K562 (cell line): ENCODE data around the gene NUP210. TPM values are rescaled to one million over a fixed set of nuclear protein-coding genes. Genes with fewer than 3 reads are reported as not detected.

Experiments used
- ARID3B ChIP-seq: fragments of 250-450 bp; sonication (Bioruptor Pico); IDR thresholded peaks from 2 replicates; pipeline ENCODE4 v1.4.0; 2020; ENCODE audit warnings: borderline replicate concordance
- BRF1 ChIP-seq: IDR thresholded peaks from 3 replicates; pipeline ENCODE4 v1.6.1; 2011; ENCODE audit warnings: borderline replicate concordance, mild to moderate bottlenecking; ENCODE audit not compliant: insufficient read length; ENCODE audit errors: extremely low read depth
- CHD2 ChIP-seq: IDR thresholded peaks from 2 replicates; pipeline ENCODE4 v1.6.1; 2011; ENCODE audit warnings: low read depth, low read length
- FOXK1 ChIP-seq: sonication (generic); formaldehyde crosslinking; IDR thresholded peaks from 2 replicates; pipeline ENCODE4 v1.8.0; 2022; ENCODE audit warnings: missing genetic modification reagents, mild to moderate bottlenecking, borderline replicate concordance
- HMGXB4 ChIP-seq: sonication (generic); formaldehyde crosslinking; IDR thresholded peaks from 2 replicates; pipeline ENCODE4 v1.8.1; 2023; ENCODE audit warnings: mild to moderate bottlenecking, missing genetic modification reagents
- NCOR1 ChIP-seq: fragments of 450-650 bp; IDR thresholded peaks from 2 replicates; pipeline ENCODE4 v1.6.1; 2016; ENCODE audit warnings: mild to moderate bottlenecking, moderate library complexity
- NRF1 ChIP-seq, 2 experiments: fragments of 450-650 bp; IDR thresholded peaks in 1 of 2; conservative IDR thresholded peaks in 1 of 2; 2 replicates each; pipeline ENCODE4 v1.6.1; 2014; ENCODE audit warnings: mild to moderate bottlenecking in 2 of 2
- PHF8 ChIP-seq: fragments of 200-600 bp; sonication (generic); IDR thresholded peaks from 2 replicates; pipeline ENCODE4 v1.6.1; 2012; ENCODE audit warnings: mixed run types, mild to moderate bottlenecking, inconsistent platforms, low read length, moderate library complexity, borderline replicate concordance
- POLR2AphosphoS2 ChIP-seq: IDR thresholded peaks from 2 replicates; pipeline ENCODE4 v1.6.1; 2012; ENCODE audit warnings: low read length, improper control_type of control experiment
- PPARD ChIP-seq: fragments of 250-450 bp; sonication (Bioruptor Pico); IDR thresholded peaks from 2 replicates; pipeline ENCODE4 v1.8.0; 2022; ENCODE audit warnings: inconsistent platforms, mild to moderate bottlenecking, moderate library complexity
- PTBP1 ChIP-seq: fragments of 200-400 bp; formaldehyde crosslinking; IDR thresholded peaks from 2 replicates; pipeline ENCODE4 v1.6.1; 2017; ENCODE audit warnings: low read depth, low read length
- PTTG1 ChIP-seq: fragments of 450-650 bp; IDR thresholded peaks from 2 replicates; pipeline ENCODE4 v1.6.1; 2016; ENCODE audit warnings: low read depth, mild to moderate bottlenecking, missing genetic modification characterization, missing compliant biosample characterization
- RCOR1 ChIP-seq, 2 experiments: IDR thresholded peaks; 2 replicates each; pipeline ENCODE4 v1.6.1; 2012; ENCODE audit warnings: low read depth in 2 of 2, low read length in 2 of 2, borderline replicate concordance in 1 of 2, improper control_type of control experiment in 1 of 2
- SAFB ChIP-seq: fragments of 200-400 bp; formaldehyde crosslinking; IDR thresholded peaks from 2 replicates; pipeline ENCODE4 v1.6.1; 2017; ENCODE audit warnings: low read depth, low read length, borderline replicate concordance
- SIN3A ChIP-seq, 2 experiments: fragments of 150-350 bp in 1 of 2; IDR thresholded peaks; 2 replicates each; pipeline ENCODE4 v1.6.1; 2011 to 2016; ENCODE audit warnings: borderline replicate concordance in 2 of 2, low read depth in 2 of 2, low read length in 2 of 2, mild to moderate bottlenecking in 2 of 2, moderate library complexity in 2 of 2; ENCODE audit not compliant: control insufficient read depth in 1 of 2
- TAF1 ChIP-seq: IDR thresholded peaks from 2 replicates; pipeline ENCODE4 v1.6.1; 2011; ENCODE audit warnings: mild to moderate bottlenecking, low read length, moderate library complexity; ENCODE audit not compliant: insufficient read depth, control insufficient read depth, severe bottlenecking; ENCODE audit errors: extremely low read depth
- TEAD1 ChIP-seq, 2 experiments: fragments of 450-650 bp in 1 of 2; sonication (generic) in 1 of 2; formaldehyde crosslinking; IDR thresholded peaks; 2 replicates each; pipeline versions ENCODE4 v1.4.0 to v1.8.0; 2020 to 2022; ENCODE audit warnings: mild to moderate bottlenecking in 2 of 2, missing genetic modification reagents in 1 of 2
- TRIM25 ChIP-seq: fragments of 450-650 bp; IDR thresholded peaks from 2 replicates; pipeline ENCODE4 v1.7.0; 2016; ENCODE audit warnings: borderline replicate concordance
- ZBTB17 ChIP-seq: fragments of 450-650 bp; formaldehyde crosslinking; IDR thresholded peaks from 2 replicates; pipeline ENCODE4 v1.4.0; 2020; ENCODE audit warnings: mild to moderate bottlenecking
- ZNF121 ChIP-seq: sonication (generic); formaldehyde crosslinking; conservative IDR thresholded peaks from 2 replicates; pipeline ENCODE4 v1.8.0; 2022; ENCODE audit warnings: missing genetic modification reagents
- ZNF311 ChIP-seq: fragments of 250-450 bp; sonication (Bioruptor Pico); IDR thresholded peaks from 2 replicates; pipeline ENCODE4 v1.4.0; 2020; ENCODE audit warnings: mild to moderate bottlenecking, moderate library complexity
- polyA plus RNA-seq, 8 experiments: library from polyadenylated mRNA; depleted of rRNA in 4 of 8; stranded (reverse) in 5 of 8; unstranded in 3 of 8; fragments of >200 nt; fragmentation: Nextera tagmentation in 2 of 8; fragmentation: Illumina TruSeq in 1 of 8; extraction: Ambion mirVana in 2 of 8; extraction: Trizol in 1 of 8; gene quantifications; 2 replicates each; pipeline versions ENCODE4 v1.2.1 to v1.2.3, GENCODE V29; 2011 to 2014; ENCODE audit warnings: inconsistent platforms in 1 of 8, missing spikeins in 1 of 8
- total RNA-seq, 7 experiments: library from RNA; depleted of rRNA in 6 of 7; stranded (reverse); fragments of >200 nt in 6 of 7; fragmentation: Illumina TruSeq in 2 of 7; extraction: Trizol in 2 of 7; gene quantifications; 2 replicates each; pipeline versions ENCODE4 v1.2.1 to v1.2.3, GENCODE V29; 2011 to 2021; ENCODE audit warnings: low replicate concordance in 1 of 7

NUP210 gene
- total and polyA plus RNA-seq, 9 of the 15 experiments (the other 6 are each of a cell fraction or from before 2014, with no cell fraction given): 1.2 to 138 (median 44.0) TPM

GRCh38 chr3:13420045-13420830, at the start of gene NUP210 (continued):
- peak in 1 of 2 experiments; percentile 8; a peak in 1 of 4 replicates for TF ChIP-seq NRF1 (conservative IDR thresholded peaks at IDR 0.05 in 1 of 2, IDR thresholded peaks at IDR 0.05 in 1 of 2)
- 0 out of 2 replicates have a peak, but pooled peaks have one; percentile 27 for TF ChIP-seq ZBTB17
- no peak for TF ChIP-seq NCOR1
- TF ChIP-seq ARID3B (CRISPR knock-in tag): no peak
- 0 out of 4 replicates have a peak, but pooled peaks of 1 of the 2 experiments have one; percentile 86 for TF ChIP-seq TEAD1 (CRISPR knock-in tag; IDR thresholded peaks at IDR 0.05)
- no peak for TF ChIP-seq BRF1
- TF ChIP-seq ZNF121 (CRISPR knock-in tag): peak; percentile 59; the same call in 1 of the 2 replicates
- TF ChIP-seq ZNF311: 0 out of 2 replicates have a peak, but pooled peaks have one; percentile 45
- TF ChIP-seq PTBP1: no peak
- peak in 1 of 2 experiments; percentile 14; a peak in 1 of 4 replicates for TF ChIP-seq SIN3A (IDR thresholded peaks at IDR 0.05; ENCODE audit: borderline replicate concordance in 2 of 2, control insufficient read depth in 1 of 2, low read depth in 2 of 2, low read length in 2 of 2)
- peak; percentile 86; the same call in 1 of the 2 replicates for TF ChIP-seq PHF8
- peak; percentile 57 for TF ChIP-seq TAF1
- no peak for TF ChIP-seq POLR2AphosphoS2
- TF ChIP-seq HMGXB4 (CRISPR knock-in tag): 0 out of 2 replicates have a peak, but pooled peaks have one; percentile 18
- peak; percentile 26; the same call in 1 of the 2 replicates for TF ChIP-seq CHD2
- TF ChIP-seq PTTG1 (tag): no peak
- TF ChIP-seq RCOR1 (IDR thresholded peaks at IDR 0.05; ENCODE audit: borderline replicate concordance in 1 of 2, low read depth in 2 of 2, low read length in 2 of 2): peak in 1 of 2 experiments; percentile 4; a peak in 1 of 4 replicates
- no peak for TF ChIP-seq TRIM25
- TF ChIP-seq SAFB: peak; percentile 79
- peak; percentile 25; the same call in 1 of the 2 replicates for TF ChIP-seq FOXK1 (CRISPR knock-in tag)
- no peak for TF ChIP-seq PPARD (CRISPR knock-in tag)
